Smooth muscle cell (in vitro differentiated cells): ENCODE measurements around the gene MAP2K5. TPM values are rescaled to one million over a fixed set of nuclear protein-coding genes. Genes with fewer than 3 reads are reported as not detected.

Source experiments
- DNase-seq: peaks from one replicate; lab custom pipeline; 2025; ENCODE audit not compliant: unreplicated experiment; lab: John Stamatoyannopoulos, UW
- H2AFZ ChIP-seq: fragments of 200-600 bp; sonication (generic); 2 replicates; pipeline ENCODE4 v1.6.0; 2016; ENCODE audit warnings: antibody characterized with exemption, low read depth, mild to moderate bottlenecking
- H3F3A ChIP-seq: fragments of 200-600 bp; sonication (generic); 2 replicates; pipeline ENCODE4 v1.6.0; 2017; ENCODE audit warnings: antibody characterized with exemption, low read depth
- H3K27ac ChIP-seq: fragments of 200-600 bp; sonication (generic); 2 replicates; pipeline ENCODE4 v1.5.1; 2016; ENCODE audit warnings: low read depth, mild to moderate bottlenecking
- H3K27me3 ChIP-seq: fragments of 200-600 bp; sonication (generic); 2 replicates; pipeline ENCODE4 v1.6.1; 2016; ENCODE audit warnings: low read depth, mild to moderate bottlenecking
- H3K36me3 ChIP-seq: fragments of 200-600 bp; sonication (generic); 2 replicates; pipeline ENCODE4 v1.5.1; 2016; ENCODE audit warnings: low read depth
- H3K4me1 ChIP-seq: fragments of 200-600 bp; sonication (generic); 2 replicates; pipeline ENCODE4 v1.5.1; 2016; ENCODE audit warnings: low read depth
- H3K4me2 ChIP-seq: fragments of 200-600 bp; sonication (generic); 2 replicates; pipeline ENCODE4 v1.6.0; 2016; ENCODE audit warnings: mild to moderate bottlenecking
- H3K4me3 ChIP-seq: fragments of 200-600 bp; sonication (generic); 2 replicates; pipeline ENCODE4 v1.5.1; 2016; ENCODE audit warnings: mild to moderate bottlenecking
- H3K79me2 ChIP-seq: fragments of 200-600 bp; sonication (generic); 2 replicates; pipeline ENCODE4 v1.6.0; 2016; ENCODE audit warnings: low read depth, mild to moderate bottlenecking
- H3K9ac ChIP-seq: fragments of 200-600 bp; sonication (generic); 2 replicates; pipeline ENCODE4 v1.6.0; 2016; ENCODE audit warnings: low read depth
- H3K9me3 ChIP-seq: fragments of 200-600 bp; sonication (generic); replicated peaks from 2 replicates; pipeline ENCODE4 v1.5.1; 2016; ENCODE audit warnings: low read depth
- H4K20me1 ChIP-seq: fragments of 200-600 bp; sonication (generic); 2 replicates; pipeline ENCODE4 v1.6.0; 2016; ENCODE audit warnings: low read depth
- CTCF ChIP-seq: fragments of 200-600 bp; sonication (generic); IDR thresholded peaks from 2 replicates; pipeline ENCODE4 v1.5.1; 2017; ENCODE audit warnings: borderline replicate concordance, mild to moderate bottlenecking, antibody characterized with exemption; ENCODE audit not compliant: insufficient read depth, poor library complexity, severe bottlenecking
- WGBS: methylation state at CpG from one replicate; pipeline ENCODE4 v1.1.7; 2016; ENCODE audit warnings: low lambda C conversion rate; 5-methylcytosine and 5-hydroxymethylcytosine counted together
- polyA plus RNA-seq: library from polyadenylated mRNA; unstranded; fragments of >200 nt; fragmentation: Nextera tagmentation; extraction: Ambion mirVana; gene quantifications from 2 replicates; pipeline ENCODE4 v1.2.1, GENCODE V29; 2016
- total RNA-seq: library from RNA; depleted of rRNA; stranded (reverse); fragments of >200 nt; gene quantifications from 2 replicates; pipeline ENCODE4 v1.2.3, GENCODE V29; 2014

MAP2K5 gene
- total and polyA plus RNA-seq, 2 experiments from 2014 or later = 4.4 to 7.4 TPM

- 95% methylated on average over 5 of the region's 5 CpGs for WGBS
Measured at GRCh38 chr15:67722030-67722817, 179.7 kb downstream of the MAP2K5 start.

GRCh38 chr15:67723294-67724024 is 181.0 kb downstream of the MAP2K5 start:
- Histone ChIP-seq H3K27ac (no peak overlapping the region), H3K27me3 (no peaks in the 10 kb centered on the region), H3F3A (no peaks in the 10 kb centered on the region), H3K36me3 (no peaks in the 10 kb centered on the region), H3K9ac (no peak overlapping the region), H3K4me2 (no peak overlapping the region), H2AFZ (no peak overlapping the region), H4K20me1 (no peaks in the 10 kb centered on the region), H3K4me1 (peaks cover 12% of the 10 kb centered on the region), H3K9me3 (no peaks in the 10 kb centered on the region), H3K4me3 (no peak overlapping the region), H3K79me2 (no peaks in the 10 kb centered on the region)
- no peak for TF ChIP-seq CTCF
- 89% methylated on average over 4 of the region's 4 CpGs for WGBS
- DNase-seq = no peak

More at GRCh38 chr15:67722030-67722817, 179.7 kb downstream of the MAP2K5 start:
- Histone ChIP-seq H3K36me3 (no peaks in the 10 kb centered on the region), H3K79me2 (no peaks in the 10 kb centered on the region), H3K27me3 (no peaks in the 10 kb centered on the region), H3K4me1 (peaks cover 12% of the 10 kb centered on the region), H3K4me3 (no peak overlapping the region), H3K4me2 (no peak overlapping the region), H3K27ac (no peak overlapping the region), H3F3A (no peaks in the 10 kb centered on the region), H2AFZ (no peak overlapping the region), H3K9ac (no peak overlapping the region), H3K9me3 (no peaks in the 10 kb centered on the region), H4K20me1 (no peaks in the 10 kb centered on the region)
- no peak for TF ChIP-seq CTCF
- DNase-seq = no peak

GRCh38 chr15:67724691-67725375 is 182.3 kb downstream of the MAP2K5 start:
- Histone ChIP-seq H3K79me2 (no peaks in the 10 kb centered on the region), H3K4me1 (peaks cover 12% of the 10 kb centered on the region), H2AFZ (no peak overlapping the region), H3K4me2 (no peak overlapping the region), H3K4me3 (no peak overlapping the region), H4K20me1 (no peaks in the 10 kb centered on the region), H3K9ac (no peak overlapping the region), H3K9me3 (no peaks in the 10 kb centered on the region), H3K27ac (no peak overlapping the region), H3K36me3 (no peaks in the 10 kb centered on the region), H3K27me3 (no peaks in the 10 kb centered on the region), H3F3A (no peaks in the 10 kb centered on the region)
- 97% methylated on average over 4 of the region's 4 CpGs for WGBS
- no peak for DNase-seq
- TF ChIP-seq CTCF = no peak
